HL-60 (cell line): Measurements from ENCODE around the gene C3.

ENCODE experiments used
- DNase-seq, 2 experiments: peaks; one replicate each; pipeline ENCODE4 v3.0.0-alpha.2; 2010 to 2020; ENCODE audit warnings: low read depth in 1 of 2, low spot score in 1 of 2
- H3K27ac ChIP-seq: fragments of 250-450 bp; sonication (Bioruptor Pico); replicated peaks from 2 replicates; pipeline ENCODE4 v1.5.1; 2020; ENCODE audit warnings: mild to moderate bottlenecking, moderate library complexity
- H3K27me3 ChIP-seq: fragments of 250-450 bp; sonication (Bioruptor Pico); 2 replicates; pipeline ENCODE4 v1.5.1; 2021; ENCODE audit warnings: mild to moderate bottlenecking, moderate library complexity; ENCODE audit not compliant: insufficient read depth, poor library complexity, severe bottlenecking
- H3K4me3 ChIP-seq: replicated peaks from 2 replicates; pipeline ENCODE4 v1.5.1; 2011; ENCODE audit warnings: mild to moderate bottlenecking, control low read depth, low read length; ENCODE audit not compliant: insufficient read depth
- GABPA ChIP-seq: IDR thresholded peaks from 2 replicates; pipeline ENCODE4 v1.6.1; 2012; ENCODE audit warnings: low read depth
- POLR2AphosphoS5 ChIP-seq: IDR thresholded peaks from 2 replicates; pipeline ENCODE4 v1.6.1; 2012; ENCODE audit warnings: low read depth
- SPI1 ChIP-seq: IDR thresholded peaks from 2 replicates; pipeline ENCODE4 v1.6.1; 2012; ENCODE audit warnings: low read depth, mild to moderate bottlenecking, borderline replicate concordance
- TF ChIP-seq, protein P1 (sequence below): IDR thresholded peaks from one replicate; pipeline ENCODE4 v1.5.1; 2011; ENCODE audit warnings: low read length, control low read depth, inconsistent platforms; ENCODE audit not compliant: insufficient read depth
- TF ChIP-seq, protein P2 (sequence below): IDR thresholded peaks from 2 replicates; pipeline ENCODE4 v1.6.1; 2012; ENCODE audit warnings: low read depth; ENCODE audit not compliant: insufficient replicate concordance

The C3 gene

DNA sequence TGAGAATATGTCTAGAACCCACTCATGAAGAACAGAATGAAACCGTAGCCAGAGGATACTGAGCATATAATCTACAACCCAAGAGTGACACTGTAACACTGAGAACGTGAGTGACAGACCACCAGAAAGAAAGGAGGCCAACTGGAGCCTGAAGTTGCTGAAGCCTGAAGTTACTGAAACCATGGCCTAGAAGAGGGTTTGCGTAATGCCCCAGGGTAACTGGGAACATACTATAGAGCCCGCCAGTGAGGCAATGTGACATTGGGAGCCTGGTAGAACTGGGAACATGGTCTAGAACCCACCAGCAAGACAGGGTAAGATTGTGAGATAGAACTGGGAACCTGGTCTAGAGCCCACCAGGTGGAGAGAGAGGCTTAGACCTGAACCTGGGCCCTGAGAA is 35.0 kb downstream of the C3 start:
- no peak overlapping the region for H3K27ac ChIP-seq
- TF ChIP-seq, protein P1, sequence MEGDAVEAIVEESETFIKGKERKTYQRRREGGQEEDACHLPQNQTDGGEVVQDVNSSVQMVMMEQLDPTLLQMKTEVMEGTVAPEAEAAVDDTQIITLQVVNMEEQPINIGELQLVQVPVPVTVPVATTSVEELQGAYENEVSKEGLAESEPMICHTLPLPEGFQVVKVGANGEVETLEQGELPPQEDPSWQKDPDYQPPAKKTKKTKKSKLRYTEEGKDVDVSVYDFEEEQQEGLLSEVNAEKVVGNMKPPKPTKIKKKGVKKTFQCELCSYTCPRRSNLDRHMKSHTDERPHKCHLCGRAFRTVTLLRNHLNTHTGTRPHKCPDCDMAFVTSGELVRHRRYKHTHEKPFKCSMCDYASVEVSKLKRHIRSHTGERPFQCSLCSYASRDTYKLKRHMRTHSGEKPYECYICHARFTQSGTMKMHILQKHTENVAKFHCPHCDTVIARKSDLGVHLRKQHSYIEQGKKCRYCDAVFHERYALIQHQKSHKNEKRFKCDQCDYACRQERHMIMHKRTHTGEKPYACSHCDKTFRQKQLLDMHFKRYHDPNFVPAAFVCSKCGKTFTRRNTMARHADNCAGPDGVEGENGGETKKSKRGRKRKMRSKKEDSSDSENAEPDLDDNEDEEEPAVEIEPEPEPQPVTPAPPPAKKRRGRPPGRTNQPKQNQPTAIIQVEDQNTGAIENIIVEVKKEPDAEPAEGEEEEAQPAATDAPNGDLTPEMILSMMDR = no peak
- TF ChIP-seq, protein P2, sequence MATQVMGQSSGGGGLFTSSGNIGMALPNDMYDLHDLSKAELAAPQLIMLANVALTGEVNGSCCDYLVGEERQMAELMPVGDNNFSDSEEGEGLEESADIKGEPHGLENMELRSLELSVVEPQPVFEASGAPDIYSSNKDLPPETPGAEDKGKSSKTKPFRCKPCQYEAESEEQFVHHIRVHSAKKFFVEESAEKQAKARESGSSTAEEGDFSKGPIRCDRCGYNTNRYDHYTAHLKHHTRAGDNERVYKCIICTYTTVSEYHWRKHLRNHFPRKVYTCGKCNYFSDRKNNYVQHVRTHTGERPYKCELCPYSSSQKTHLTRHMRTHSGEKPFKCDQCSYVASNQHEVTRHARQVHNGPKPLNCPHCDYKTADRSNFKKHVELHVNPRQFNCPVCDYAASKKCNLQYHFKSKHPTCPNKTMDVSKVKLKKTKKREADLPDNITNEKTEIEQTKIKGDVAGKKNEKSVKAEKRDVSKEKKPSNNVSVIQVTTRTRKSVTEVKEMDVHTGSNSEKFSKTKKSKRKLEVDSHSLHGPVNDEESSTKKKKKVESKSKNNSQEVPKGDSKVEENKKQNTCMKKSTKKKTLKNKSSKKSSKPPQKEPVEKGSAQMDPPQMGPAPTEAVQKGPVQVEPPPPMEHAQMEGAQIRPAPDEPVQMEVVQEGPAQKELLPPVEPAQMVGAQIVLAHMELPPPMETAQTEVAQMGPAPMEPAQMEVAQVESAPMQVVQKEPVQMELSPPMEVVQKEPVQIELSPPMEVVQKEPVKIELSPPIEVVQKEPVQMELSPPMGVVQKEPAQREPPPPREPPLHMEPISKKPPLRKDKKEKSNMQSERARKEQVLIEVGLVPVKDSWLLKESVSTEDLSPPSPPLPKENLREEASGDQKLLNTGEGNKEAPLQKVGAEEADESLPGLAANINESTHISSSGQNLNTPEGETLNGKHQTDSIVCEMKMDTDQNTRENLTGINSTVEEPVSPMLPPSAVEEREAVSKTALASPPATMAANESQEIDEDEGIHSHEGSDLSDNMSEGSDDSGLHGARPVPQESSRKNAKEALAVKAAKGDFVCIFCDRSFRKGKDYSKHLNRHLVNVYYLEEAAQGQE = no peak
- TF ChIP-seq POLR2AphosphoS5 = no peak
- TF ChIP-seq GABPA = no peak
- no peak for TF ChIP-seq SPI1
- H3K27me3 ChIP-seq = no peaks in the 10 kb centered on the region
- H3K4me3 ChIP-seq = no peak overlapping the region
- no peak for DNase-seq

DNA sequence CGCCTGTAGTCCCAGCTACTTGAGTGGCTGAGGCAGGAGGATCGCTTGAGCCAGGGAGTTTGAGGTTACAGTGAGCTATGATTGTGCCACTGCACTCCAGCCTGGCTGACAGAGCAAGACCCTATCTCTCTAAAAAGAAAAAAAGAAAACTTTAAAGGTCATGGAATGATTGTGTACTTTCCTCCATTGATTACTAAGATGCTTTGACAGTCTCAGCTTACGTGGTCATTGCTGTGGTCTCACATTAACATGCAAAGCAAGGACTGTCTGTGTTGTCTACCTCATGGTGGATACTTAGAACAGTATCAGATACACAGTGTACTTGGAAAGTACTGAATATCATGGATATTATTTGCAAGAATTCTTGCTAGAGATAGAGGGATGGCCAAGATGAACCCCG is 36.5 kb downstream of the C3 start:
- TF ChIP-seq GABPA = no peak
- TF ChIP-seq, protein P2 = no peak
- TF ChIP-seq POLR2AphosphoS5 = no peak
- TF ChIP-seq, protein P1 = no peak
- TF ChIP-seq SPI1 = no peak
- DNase-seq = no peak
- no peak overlapping the region for H3K4me3 ChIP-seq
- H3K27ac ChIP-seq = no peak overlapping the region
- no peaks in the 10 kb centered on the region for H3K27me3 ChIP-seq

DNA sequence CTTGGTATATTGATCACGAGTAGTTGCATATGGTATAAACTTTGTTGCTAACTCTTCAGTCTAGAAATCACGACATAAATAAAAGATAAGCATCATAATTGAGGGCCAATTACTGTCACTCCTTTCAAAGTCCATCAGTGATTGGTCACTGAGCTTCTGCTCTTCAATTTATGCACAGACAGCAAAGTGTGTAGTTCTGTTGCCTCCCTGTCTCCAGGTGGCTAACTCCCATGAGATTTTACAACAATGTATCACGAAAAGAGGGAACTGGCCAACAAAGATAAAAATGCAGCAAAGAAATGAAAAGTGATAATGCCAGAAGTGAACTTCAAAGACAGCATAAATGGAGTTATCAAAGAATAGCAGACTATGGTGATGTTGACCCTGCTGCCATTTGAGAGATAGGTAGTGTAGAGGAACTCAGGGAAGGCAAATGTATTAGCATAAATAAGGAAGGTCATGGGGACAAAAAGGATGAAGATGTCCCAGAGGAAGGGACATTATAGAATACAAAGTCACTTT is 37.8 kb downstream of the C3 start:
- no peak overlapping the region for H3K27ac ChIP-seq
- no peak for DNase-seq
- H3K27me3 ChIP-seq = no peaks in the 10 kb centered on the region
- H3K4me3 ChIP-seq = no peak overlapping the region
- TF ChIP-seq SPI1 (no peak), GABPA (no peak), POLR2AphosphoS5 (no peak)
- TF ChIP-seq, protein P2 = no peak
- TF ChIP-seq, protein P1 = no peak
